ENCODE results near the gene NDUFA5.

Gene NDUFA5

DNA sequence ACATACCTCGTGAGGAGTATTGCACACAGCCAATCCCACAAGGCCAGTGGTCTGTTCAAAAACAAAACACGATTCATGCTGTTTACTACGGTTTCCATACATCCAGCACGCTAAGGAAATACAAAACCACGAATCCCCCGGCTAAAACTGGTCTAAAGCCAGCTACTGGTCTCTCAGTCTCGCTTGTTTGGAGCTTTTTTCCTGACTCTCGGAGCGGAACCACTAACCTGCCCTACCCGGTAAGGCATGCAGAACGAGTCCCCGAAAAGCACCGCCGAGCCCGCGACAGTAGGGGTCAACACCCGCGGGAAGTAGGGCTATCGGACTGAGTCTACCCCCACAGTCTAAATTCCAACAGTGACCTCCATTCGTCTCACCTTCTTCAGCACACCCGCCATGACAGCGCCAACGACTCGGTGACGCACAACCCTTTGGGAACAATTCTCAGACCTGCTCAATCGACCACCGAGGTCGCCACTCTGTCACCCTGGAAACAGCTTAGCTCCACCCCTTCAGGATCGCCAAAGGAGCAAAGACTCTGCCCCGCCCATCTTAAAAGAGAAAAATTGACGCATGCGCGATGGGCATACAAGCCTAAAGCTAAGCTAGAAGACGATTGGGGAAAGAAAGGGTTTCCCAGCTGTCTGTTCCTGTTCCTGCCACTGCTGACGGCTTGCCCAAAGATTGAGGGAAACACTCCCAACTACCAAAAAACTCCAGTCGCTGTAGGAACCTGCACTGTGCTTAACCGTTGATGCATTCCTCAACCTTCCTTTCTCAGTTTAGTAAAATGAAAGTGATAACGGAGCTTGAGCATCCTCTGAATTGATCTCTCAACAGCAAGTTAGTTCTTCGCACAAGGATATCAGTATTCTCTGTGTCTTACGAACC is at the start of gene NDUFA5:
Gene NDUFA5 (minus strand): TSS at position 421 of the 891 bp plus-strand sequence. CDS start 23 bp downstream, at position 398.
- in situ Hi-C loops (cut with MboI; ENCODE audit: low sequenced_read_pairs): no loop called here

DNA sequence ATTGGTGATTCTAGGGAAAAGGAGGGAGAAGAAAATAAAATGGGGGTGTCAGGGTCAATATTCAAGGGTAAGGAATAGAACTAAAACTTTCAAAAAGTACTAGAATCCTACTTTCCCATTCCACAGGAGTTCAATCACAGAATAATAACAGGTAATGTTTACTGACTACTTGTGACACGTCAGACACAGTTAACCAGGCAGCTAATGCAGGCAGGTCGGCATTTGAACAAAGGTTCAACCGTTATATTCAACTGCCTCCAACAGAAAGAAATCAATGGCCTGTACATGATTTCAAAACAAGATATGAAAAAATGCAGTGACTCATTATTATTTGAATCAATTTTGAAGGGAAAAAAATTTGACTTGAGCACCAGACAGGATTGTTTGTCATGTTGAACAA is 47.1 kb upstream of the NDUFA5 start:
- in situ Hi-C loops (cut with MboI; ENCODE audit: low sequenced_read_pairs): no loop called here

GRCh38 chr7:123602648-123603047 is 45.0 kb upstream of the NDUFA5 start:
- in situ Hi-C loops (cut with MboI; ENCODE audit: low sequenced_read_pairs): no loop called here

- in situ Hi-C loops (cut with MboI; ENCODE audit: low sequenced_read_pairs): no loop called here
Measured at GRCh38 chr7:123601530-123601929, 43.9 kb upstream of the NDUFA5 start, which contains the start of gene ASB15. Gene ASB15, plus strand, starts transcription at chr7:123601821. Its CDS starts 12,682 bp downstream, at chr7:123614503.

- in situ Hi-C loops (cut with MboI; ENCODE audit: low sequenced_read_pairs): no loop called here
Measured at GRCh38 chr7:123600876-123601275, 43.3 kb upstream of the NDUFA5 start.

DNA sequence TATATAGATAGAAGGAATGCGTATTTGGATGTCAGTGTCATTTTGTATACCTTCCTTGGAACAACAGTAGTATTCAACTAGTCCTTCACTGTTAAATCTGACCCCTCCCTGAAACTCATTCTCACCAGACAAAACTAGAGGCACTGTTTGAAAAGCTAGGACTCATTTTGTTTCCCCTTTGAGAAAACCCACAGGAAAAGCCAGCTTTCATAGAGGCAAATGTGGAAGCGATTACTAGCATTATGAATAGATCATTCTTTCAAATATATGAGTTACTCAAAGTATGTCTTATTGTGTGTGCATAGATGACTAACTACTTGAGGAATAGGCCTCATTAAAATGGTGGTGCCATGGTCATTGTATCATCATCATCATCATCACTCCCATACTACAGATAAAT is 42.1 kb upstream of the NDUFA5 start:
- in situ Hi-C loops (cut with MboI; ENCODE audit: low sequenced_read_pairs): no loop called here

DNA sequence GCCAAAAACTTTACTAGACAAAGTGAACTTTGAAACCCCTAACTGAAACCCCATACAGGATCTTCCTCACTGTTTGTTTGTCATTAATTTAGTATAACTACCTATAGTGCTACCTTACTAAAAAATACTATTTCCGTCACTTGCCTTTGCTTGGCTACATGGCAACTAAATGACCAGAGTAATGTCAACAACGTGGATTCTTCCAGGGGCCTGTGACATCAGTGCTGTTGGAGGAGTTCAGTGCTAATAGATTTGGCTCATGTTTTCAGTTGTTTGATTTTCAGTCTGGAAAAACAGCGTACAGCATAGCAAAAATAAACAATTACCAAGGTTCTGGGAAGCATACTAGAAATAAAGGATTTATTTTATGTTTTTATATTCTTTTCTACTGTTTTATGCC is 41.0 kb upstream of the NDUFA5 start:
- in situ Hi-C loops (cut with MboI; ENCODE audit: low sequenced_read_pairs): no loop called here

- in situ Hi-C loops (cut with MboI; ENCODE audit: low sequenced_read_pairs): no loop called here
Measured at GRCh38 chr7:123594813-123595241, 37.2 kb upstream of the NDUFA5 start.

DNA sequence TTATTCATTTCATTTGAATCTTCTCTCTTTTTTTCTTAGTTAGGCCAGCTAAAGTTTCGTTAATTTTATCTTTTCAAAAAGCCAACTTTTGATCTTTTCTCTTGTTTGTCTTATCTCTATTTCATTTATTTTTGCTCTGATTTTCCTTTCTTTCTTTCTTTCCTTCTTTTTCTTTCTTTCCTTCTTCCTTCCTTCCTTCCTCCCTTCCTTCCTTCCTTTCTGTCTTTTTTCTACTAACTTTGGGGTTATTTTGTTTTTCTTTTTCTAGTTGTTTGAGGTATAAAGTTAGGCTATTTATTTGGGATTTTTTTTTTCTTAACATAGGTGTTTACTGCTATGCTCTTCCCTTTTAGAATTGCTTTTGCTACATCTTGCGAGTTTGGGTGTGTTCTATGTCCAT is 30.8 kb upstream of the NDUFA5 start:
- in situ Hi-C loops (cut with MboI; ENCODE audit: low sequenced_read_pairs): no loop called here

GRCh38 chr7:123583821-123584220 is 26.2 kb upstream of the NDUFA5 start:
- in situ Hi-C loops (cut with MboI; ENCODE audit: low sequenced_read_pairs): no loop called here

DNA sequence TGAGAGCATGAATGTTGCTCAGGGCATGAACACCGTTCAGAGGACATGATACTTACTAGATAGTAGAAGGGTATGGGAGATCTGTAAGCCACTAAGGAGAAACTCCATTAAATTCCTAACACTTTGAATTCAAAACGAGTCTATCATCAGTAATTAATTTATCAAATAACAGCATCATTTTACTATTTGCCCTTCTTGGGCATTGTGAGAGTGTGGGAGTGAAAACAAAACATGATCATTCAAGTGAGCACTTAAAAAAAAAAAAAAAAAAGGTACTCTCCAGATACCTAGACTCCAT is 23.5 kb upstream of the NDUFA5 start:
- in situ Hi-C loops (cut with MboI; ENCODE audit: low sequenced_read_pairs): no loop called here

- in situ Hi-C loops (cut with MboI; ENCODE audit: low sequenced_read_pairs): no loop called here
Measured at GRCh38 chr7:123580406-123581161, 23.0 kb upstream of the NDUFA5 start.

- in situ Hi-C loops (cut with MboI; ENCODE audit: low sequenced_read_pairs): no loop called here
Measured at GRCh38 chr7:123579416-123579815, 21.8 kb upstream of the NDUFA5 start.

GRCh38 chr7:123573896-123574467 is 16.4 kb upstream of the NDUFA5 start:
- in situ Hi-C loops (cut with MboI; ENCODE audit: low sequenced_read_pairs): no loop called here

GRCh38 chr7:123573341-123573740 is 15.7 kb upstream of the NDUFA5 start:
- in situ Hi-C loops (cut with MboI; ENCODE audit: low sequenced_read_pairs): no loop called here

DNA sequence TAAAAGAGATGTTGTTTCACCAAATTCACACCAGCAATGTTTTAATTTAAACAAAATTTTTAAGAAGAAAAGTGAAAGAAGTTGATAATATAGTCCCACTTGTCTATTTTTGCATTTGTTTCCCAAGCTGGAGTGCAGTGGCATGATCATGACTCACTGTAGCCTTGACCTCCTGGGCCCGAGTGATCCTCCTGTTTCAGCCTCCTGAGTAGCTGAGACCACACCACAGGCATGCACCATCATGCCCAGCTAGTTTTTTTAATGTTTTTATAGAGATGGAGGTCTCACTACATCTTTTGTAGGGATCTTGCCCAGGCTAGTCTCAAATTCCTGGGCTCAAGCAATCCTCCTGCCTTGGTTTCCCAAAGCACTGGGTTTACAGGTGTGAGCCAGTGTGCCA is 14.1 kb upstream of the NDUFA5 start:
- in situ Hi-C loops (cut with MboI; ENCODE audit: low sequenced_read_pairs): no loop called here

GRCh38 chr7:123571187-123571586 is 13.6 kb upstream of the NDUFA5 start:
- in situ Hi-C loops (cut with MboI; ENCODE audit: low sequenced_read_pairs): no loop called here

DNA sequence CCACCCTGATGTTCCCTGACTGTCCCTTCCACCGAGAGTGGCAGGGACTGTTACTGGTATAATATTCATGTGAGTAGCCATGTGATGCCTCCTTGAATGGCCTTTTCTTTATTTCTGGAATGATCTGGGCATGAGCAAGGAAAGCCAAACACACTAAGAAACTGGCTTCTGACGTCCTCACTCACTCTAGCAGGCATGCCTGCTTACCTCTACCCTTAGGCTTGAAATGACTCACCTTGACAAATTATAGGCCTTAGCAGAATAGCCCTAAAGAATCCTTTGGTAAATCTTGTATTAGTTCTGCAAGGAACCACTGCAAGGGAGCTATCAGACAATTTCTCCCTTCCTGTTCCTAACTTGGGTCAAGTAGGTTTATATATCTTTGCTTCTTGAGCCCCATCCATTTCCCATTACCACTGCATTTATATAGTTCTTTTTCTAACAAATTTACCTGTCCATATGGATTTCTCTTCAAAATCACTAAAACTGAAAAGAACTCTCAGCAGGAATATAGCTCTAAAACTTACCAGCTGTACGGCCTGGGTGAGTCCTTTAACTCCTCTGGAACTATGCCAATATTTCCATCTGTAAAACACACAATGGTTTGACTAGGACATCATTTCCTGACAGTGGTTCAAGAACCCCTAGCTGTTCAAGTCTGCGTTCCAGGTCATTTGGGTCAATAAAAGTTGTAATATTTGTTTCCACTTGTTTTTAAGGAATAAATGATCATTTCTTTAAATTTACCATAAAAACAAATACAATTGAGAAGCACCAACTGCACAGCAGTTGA is 13.0 kb upstream of the NDUFA5 start:
- in situ Hi-C loops (cut with MboI; ENCODE audit: low sequenced_read_pairs): no loop called here

DNA sequence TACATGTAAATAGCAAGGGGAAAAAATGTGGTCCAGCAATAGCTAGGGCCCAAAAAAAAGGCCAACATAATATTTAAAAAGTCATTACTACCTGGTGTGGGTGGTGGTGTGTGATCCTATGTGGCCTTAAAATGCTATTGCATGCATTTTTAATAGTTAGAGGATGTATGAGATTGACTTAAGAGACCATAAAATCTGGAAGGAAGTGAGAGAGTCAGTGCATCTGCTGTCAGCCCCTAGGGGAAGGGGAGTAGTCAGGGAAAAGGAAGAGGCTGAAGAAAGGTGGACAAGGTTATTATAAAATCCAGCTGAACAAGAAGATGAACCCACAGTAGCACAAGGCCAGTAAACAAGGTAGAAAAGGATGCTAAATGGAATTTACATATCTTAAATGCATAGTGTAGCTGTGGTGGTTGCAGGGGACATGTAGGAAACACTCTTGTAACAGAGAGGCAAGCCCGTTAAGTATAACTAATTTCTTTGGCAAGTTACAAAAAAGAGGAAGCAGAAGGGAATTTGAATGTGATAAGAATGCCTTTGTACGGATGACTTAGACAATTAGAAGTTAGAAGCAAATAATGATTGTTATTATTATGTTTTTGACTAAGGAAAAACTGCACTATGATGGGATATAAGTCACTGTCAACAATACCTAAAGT is 11.9 kb upstream of the NDUFA5 start:
- in situ Hi-C loops (cut with MboI; ENCODE audit: low sequenced_read_pairs): no loop called here

DNA sequence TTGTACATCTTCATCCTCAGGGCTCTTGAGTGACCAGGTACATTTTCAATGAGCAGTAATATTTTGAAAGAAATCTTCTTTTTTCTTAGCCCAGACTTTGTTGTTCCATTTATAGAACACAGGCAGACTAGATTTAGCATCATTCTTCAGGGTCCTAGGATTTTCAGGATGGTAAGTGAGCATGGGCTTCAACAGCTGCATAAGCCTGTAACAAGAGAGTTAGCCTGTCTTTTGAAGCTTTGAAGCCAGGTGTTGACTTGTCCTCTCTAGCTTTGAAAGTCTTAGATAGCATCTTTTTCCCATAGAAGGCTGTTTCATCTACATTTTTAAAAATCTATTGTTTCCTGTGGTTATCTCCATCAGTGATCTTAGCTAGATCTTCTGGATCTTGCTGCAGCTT is 4.5 kb upstream of the NDUFA5 start:
- in situ Hi-C loops (cut with MboI; ENCODE audit: low sequenced_read_pairs): no loop called here
